Fibroblast of villous mesenchyme (primary cell): ENCODE data around the gene NUCB2. TPM values are rescaled to one million over a fixed set of nuclear protein-coding genes. Genes with fewer than 3 reads are reported as not detected.

Source experiments
- DNase-seq: peaks from one replicate; pipeline ENCODE4 v3.0.0-alpha.2; 2010; ENCODE audit warnings: low read depth
- H3K4me3 ChIP-seq: 2 replicates; pipeline ENCODE4 v1.5.1; 2011; ENCODE audit warnings: low read depth, mild to moderate bottlenecking, low read length
- CTCF ChIP-seq: IDR thresholded peaks from 2 replicates; pipeline ENCODE4 v1.5.1; 2012; ENCODE audit warnings: low read depth, mild to moderate bottlenecking, low read length; ENCODE audit not compliant: insufficient read depth
- total RNA-seq: library from RNA; depleted of rRNA; stranded (reverse); fragments of >200 nt; gene quantifications from 2 replicates; pipeline ENCODE4 v1.2.3, GENCODE V29; 2012

The NUCB2 gene
- total RNA-seq, 1 donor, result 79.9 TPM

DNA sequence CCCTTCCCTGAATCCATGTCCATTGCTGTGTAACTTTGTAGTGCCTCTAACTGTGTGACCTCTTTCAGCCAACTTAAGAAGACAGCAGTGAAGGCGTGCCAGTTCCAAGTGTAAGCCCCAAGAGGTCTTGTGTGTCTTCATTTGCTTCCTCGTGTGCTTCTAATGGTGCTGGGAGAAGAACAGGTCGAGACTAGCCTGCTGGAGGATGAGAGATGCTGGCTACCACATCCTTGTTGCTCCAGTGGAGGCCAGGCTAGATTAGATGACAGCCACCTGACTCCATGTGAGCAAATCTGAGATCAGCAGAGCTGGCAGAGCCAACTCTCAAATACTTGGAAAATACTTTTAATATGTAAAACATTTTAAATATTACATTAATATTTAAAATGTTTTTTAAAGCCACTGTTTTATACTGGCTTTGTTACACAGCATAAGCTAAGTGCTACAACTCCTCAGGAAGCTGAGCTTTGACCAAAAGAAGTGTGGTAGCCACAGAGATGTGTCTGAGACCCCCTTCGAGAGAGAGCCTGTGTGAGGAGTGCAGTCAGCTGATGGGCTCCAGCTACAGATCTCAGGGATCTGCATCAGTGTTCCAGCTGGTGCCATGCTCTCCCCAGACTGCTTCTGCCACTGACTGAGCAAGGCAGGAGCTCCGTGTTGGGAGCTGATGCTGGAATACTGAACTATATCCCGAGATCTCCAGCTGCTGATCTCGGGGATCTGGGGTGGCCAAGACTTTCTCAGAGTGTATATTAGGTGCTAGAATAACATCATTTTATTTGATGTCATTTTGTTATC, 103.0 kb downstream of the NUCB2 start:
- DNase-seq, result no peak
- no peak for TF ChIP-seq CTCF
- H3K4me3 ChIP-seq, result no peak overlapping the region

DNA sequence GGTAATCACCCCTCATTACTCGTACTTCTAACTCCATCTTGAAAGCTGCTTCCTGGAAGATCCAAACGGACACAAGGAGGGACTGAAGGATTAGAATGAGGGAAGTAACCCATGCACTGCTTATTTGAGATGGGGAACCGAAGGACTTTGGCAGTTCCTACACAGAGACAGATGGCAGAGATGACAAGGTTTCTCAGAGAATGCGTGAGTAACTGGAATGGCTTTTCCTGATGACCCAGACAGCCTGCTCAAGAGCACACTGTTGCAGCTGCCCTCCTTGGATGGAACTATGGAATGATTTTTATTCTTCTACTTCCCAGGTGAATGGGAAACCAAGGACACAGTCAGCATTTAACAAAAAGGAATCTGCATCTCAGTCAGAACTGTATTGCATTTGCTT, 104.6 kb downstream of the NUCB2 start:
- no peak for TF ChIP-seq CTCF
- DNase-seq, result no peak
- H3K4me3 ChIP-seq, result no peak overlapping the region

Other genes starting within 250 kb of the NUCB2 start
- gene RPS13, start 199.1 kb upstream of the NUCB2 start, total RNA-seq, result 669 and 735 TPM in 2 replicates
- gene PIK3C2A, start 68.8 kb upstream of the NUCB2 start, total RNA-seq, result 63.1 and 73.4 TPM in 2 replicates
- gene NCR3LG1, start 75.1 kb downstream of the NUCB2 start, total RNA-seq, result 14.7 and 16.8 TPM in 2 replicates
- not detected in 2 replicates for gene KCNJ11, start 111.9 kb downstream of the NUCB2 start, total RNA-seq
- gene ABCC8, start 200.1 kb downstream of the NUCB2 start, total RNA-seq, result not detected in 2 replicates